GM20431 (cell line): ENCODE measurements around the gene ASPSCR1.
"Not testable (repeated sequence)": the region's sequence is repeated elsewhere in the genome, so short reads cannot be mapped to it uniquely, and the experiment has no call there.

Experiments
- in situ Hi-C: fragments of 300-500 bp; cut with MseI, MboI; formaldehyde crosslinking; loops from one replicate; pipeline ENCODE4 v1.15.0; 2020; ENCODE audit warnings: low sequenced_read_pairs; ENCODE audit not compliant: unreplicated experiment

The ASPSCR1 gene

DNA sequence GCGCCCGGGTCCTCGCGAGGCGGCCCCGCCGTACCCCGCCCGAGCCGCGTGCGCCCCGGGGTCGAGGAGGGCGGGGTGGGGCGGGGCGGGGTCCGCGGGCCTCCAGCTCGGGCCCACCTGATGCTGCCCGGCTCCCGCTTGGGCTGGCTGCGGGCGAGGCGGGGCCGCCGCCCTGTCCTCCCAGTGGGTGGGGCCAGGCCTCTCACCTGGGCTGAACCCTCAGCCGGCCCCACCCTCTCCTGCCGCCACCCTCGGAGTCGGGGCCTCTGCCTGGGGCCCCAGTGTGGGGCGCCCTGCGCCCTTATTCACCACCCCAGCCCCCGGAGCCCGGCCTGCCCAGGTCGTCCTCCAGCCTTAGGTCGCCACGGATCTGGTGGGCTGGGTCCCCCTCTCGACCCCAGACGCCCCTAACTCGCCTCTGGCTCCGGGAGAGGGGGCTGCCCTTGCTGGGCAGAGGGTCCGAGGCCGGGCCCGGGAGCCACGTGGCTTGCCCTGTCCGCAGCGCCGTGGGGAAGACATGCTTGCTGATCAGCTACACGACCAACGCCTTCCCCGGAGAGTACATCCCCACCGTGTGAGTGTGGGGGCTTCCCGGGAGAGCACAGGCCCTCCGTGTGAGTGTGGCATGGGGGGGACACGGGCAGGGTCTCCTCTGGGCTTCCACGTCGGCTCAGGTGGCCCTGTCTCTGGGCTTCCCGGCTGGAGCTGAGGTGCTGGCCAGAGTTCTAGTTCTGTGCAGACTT is 54.6 kb downstream of the ASPSCR1 start:
- in situ Hi-C loops, result no loop called here

DNA sequence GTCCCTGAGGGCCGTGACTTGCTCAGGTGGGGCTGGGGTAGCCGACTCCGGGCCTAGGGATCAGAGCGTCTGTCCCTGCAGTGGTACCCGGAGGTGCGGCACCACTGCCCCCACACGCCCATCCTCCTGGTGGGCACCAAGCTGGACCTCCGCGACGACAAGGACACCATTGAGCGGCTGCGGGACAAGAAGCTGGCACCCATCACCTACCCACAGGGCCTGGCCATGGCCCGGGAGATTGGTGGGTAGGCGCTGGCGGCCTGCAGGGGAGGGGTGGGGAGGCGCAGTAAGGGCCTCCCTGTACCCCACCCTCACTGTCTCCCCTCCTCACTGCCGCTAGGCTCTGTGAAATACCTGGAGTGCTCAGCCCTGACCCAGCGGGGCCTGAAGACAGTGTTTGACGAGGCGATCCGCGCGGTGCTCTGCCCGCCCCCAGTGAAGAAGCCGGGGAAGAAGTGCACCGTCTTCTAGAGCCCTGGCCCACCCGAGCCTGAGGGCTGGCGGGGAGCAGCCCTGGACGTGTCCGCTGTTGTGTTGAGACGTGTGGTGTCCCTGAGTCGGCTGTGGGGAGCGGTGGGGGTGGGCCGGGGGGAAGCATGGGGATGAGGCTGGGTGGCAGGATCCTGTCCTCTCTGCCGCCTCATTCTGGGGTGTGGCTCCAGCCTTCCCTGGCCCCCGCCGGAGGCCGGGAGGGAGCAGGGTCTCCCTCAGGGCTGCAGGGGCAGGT is 56.1 kb downstream of the ASPSCR1 start:
- in situ Hi-C loops, result no loop called here

GRCh38 chr17:82034371-82035011 is 57.1 kb downstream of the ASPSCR1 start:
- in situ Hi-C loops, result no loop called here

DNA sequence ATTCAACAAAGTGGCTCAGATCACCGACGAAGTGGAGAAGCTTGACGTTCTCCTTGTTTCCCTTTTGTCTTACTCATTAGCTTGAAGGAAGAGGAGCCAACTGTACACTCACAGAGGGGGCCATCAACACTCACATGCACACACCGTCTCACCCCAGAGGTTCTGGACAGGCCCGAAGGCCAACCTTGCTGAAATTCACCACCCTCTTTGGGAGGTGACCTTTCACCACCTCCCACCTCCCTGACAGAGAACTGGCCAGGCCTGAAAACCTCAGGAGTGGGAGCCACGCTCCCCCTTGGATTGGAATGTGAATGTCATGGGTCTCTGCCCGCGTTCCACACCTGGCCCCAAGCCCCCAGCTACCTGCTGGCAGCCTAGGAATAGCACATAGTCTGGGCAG is 58.1 kb downstream of the ASPSCR1 start:
- in situ Hi-C loops, result no loop called here

- in situ Hi-C loops, result no loop called here
Observed at GRCh38 chr17:82035956-82036633, 58.7 kb downstream of the ASPSCR1 start.

DNA sequence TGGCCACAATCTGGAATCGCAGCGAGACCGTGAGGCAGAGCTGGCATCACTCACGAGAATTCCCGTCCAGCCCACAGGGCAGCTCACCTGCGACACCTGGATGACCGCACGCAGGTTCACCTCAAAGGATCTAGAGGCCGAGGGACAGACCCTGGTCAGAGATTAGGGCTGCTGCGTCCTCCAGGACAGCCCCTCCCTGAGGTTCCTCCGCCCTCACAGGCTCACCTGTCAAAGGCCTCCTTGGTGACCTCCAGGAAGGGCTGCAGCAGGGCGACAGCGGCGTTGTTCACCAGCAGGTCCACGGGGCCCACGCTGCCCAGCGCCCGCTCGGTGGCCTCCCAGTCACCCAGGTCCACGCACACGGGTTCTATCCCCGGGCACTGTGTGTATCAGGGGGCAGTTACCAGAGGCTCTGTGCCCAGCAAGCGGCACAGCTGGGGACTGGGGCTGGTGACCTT is 59.2 kb downstream of the ASPSCR1 start:
- in situ Hi-C loops, result no loop called here

DNA sequence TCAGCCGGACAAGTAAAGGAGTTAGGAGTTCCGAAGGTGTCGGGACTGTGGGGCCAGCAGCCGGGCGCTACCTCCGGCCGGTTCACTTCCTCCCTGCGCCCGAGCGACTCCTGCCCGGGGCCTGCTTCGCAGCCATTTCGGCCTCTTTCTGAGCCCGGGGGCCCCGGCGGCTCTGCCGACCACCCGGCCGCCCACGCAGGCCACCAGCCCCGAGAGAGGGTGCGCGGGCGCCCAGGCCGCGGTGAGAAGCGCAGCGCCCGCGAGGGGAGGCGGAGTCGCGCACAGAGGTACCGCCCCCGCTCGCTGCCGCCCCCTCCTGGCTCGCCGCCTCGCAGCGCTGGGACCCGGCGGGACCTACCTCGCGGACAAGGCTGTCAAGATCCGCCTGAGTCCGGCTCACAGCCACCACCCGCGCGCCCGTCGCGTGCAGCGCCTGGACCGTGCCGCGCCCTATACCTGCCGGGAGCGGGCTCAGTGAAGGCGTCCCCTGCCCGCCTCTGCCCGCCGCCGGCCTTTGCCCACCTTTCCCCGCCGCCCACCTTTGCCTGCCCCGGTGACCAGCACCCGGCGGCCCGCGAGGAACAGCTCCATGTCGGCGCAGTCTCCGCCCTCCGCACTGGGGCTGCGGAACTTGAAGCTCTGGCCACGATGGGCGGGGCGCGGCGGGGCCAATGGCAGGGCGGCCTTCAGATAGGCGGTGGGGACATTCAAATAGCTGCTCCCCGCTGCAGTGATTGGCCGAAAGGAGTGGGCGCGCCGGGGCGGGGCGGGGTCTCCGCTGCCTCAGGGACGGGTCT is 59.9 kb downstream of the ASPSCR1 start, which contains the start of gene DCXR:
DCXR (minus strand) TSS at position 606 of the 797 bp plus-strand sequence; CDS start at position 591, 15 bp downstream.
- in situ Hi-C loops, result no loop called here

DNA sequence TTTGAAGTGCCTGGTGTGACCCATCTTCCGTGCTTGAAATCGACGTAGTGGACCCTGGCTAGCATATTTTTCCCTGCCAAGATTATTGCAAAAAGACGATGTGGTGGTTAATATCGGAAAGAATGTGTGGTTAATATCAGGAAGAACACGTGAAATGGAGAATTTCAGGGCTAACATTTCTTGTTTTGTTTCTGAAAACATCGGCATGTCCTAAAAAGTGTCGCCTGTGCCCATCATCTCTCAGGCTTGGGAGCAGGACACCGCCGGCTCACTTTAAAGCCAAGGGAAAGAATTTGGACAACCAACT is 60.4 kb downstream of the ASPSCR1 start:
- in situ Hi-C loops, result no loop called here

- in situ Hi-C loops, result not testable (repeated sequence)
Observed at GRCh38 chr17:82038796-82039409, 61.5 kb downstream of the ASPSCR1 start.

DNA sequence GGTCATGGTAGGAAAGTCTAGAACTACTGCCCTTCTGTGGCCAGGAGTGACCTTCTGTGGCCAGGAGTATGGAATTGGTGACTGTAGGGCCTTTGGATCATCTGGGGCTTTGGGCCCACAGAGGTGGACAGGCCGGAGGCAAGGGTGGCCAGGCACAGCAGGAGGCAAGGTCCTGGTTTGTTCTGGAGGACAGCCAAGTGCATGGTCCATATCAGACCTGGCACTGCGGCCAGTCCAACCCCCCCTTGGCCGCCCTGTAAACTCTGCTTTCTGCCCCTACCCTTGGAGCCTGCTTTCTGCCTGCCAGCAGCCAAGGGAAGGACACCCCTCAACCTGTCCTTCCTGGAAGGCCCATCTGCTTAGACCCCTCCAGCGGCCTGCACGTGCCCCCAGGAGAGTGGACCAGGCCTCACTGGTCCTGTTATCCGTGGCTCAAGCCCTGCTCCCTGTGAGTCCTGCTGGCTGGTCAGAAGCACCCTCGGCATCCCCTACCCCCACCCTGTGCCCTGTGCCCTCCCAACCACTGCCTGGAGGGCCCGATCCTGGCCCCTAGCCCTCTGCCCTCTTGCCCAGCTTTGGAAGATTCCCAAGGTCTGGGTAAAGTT is 62.4 kb downstream of the ASPSCR1 start:
- in situ Hi-C loops, result no loop called here

GRCh38 chr17:82041144-82041814 is 63.9 kb downstream of the ASPSCR1 start:
- in situ Hi-C loops, result no loop called here

DNA sequence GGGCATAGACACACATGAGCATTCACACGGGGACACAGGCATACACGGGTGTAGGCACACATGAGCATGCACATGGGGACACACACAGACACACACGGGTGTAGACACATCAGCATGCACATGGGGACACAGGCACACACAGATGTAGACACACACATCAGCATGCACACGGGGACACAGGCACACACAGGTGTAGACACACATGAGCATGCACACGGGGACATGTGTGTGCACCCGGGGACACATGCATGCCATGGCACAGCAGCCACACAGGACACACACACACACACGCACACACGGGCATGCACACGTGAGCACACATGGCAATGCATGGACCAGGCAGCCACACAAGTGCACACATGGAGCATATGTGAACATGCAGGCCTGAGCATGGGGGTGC is 65.2 kb downstream of the ASPSCR1 start:
- in situ Hi-C loops, result no loop called here

DNA sequence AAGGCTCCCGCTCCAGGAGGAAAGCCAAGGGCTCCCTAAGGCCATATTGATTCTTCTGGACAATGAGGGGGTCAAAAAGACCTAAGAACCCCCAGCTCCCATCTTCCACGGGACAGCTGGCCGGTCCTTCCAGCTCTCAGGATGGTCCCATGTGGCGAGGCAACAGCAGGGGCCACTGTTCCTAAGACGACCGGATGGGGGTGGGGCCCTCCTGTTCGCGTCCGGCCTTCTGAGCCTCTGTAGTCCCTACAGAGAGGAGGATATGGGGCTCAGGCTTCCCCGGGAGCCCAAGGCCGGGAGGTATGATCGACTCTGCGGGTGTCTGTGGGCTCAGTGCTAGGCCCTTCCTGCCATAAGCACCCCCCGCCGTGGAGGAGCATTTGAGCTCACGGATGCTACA is 66.1 kb downstream of the ASPSCR1 start:
- in situ Hi-C loops, result no loop called here

DNA sequence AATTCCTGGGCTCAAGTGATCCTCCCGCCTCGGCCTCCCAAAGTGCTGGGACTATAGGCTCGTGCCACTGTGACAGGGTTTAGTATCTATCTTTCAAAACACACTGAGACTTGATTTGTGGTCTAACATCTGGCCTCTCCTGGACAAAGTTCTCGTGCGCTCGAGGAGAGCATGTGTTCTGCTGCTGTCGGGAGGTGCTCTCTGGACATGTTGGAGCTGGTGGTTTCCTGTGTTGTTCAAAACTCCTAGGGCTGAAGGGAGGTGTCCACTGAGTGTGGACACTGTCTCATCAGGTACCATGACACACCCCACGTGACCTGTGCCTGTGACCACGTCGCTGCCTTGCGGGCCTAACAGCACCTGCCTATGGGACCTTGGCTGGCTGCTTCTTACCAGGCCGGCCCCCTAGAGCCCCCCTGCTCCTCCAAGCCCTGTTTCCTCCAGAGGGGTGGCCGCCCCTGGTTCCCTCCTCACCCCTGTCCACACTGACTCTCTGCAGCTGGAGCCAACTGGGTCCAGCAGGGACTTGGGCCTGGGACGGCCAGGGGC is 68.6 kb downstream of the ASPSCR1 start:
- in situ Hi-C loops, result no loop called here

DNA sequence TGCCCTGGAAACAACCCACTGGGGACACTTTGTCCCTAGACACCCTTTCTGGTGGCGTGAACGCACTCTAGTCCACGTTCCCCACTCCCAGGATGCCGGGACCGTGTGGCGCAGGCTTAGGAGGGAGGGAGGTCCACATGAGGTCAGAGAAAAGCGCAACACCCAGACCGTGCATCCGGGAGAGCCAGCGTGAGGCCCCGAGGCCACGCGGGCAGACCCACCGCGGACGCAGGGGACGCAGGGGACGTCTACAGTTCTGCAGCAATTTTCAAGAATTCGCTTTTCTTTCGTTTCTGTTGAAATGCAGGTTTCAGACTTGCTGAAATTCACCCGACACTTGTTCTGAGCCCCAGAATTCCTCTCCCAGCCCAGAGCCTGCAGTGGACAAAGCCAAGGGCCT is 69.5 kb downstream of the ASPSCR1 start:
- in situ Hi-C loops, result no loop called here

- in situ Hi-C loops, result no loop called here
Observed at GRCh38 chr17:82047379-82047778, 70.0 kb downstream of the ASPSCR1 start.

DNA sequence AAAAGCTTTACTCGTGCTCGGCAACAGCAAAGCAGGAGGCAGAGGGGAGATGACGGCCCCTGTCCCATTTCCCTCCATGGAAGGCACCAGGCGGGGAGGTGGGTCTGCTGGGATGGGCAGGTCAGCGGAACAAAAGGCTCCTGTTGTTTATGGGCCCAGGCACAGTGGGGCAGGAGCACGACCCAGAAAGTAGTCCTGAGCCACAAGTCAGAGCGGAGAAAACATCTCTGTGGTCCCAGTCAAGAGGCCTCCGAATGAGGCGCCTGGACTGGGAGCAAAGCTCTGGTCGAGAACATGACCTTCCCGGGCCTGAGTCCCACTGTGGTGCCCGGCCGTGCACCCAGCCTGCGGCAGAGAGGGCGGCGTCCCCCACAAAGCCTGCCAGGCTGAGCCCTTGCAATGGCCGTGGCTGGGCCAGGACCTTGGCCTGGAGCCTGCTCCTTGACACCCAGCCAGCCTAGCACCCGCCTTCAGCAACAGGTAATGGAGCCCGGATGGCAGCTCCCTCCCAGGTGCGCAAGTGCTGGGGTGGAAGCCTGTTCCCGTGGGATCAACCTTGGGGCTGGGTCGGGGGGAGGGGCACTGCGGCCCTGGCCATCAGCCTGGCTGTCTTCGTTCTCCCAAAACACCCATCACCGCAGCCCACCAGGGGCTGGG is 70.6 kb downstream of the ASPSCR1 start:
- in situ Hi-C loops, result no loop called here

GRCh38 chr17:82048571-82048971 is 71.1 kb downstream of the ASPSCR1 start:
- in situ Hi-C loops, result no loop called here
